SK-N-SH treated with all-trans-retinoic acid at 6 μM for 48 hours (cell line): ENCODE measurements around the gene RAB7B.

Experiments
- ATAC-seq: fragments of 200-7000 bp; cut with Tn5 transposase; 3 replicates; pipeline ENCODE4 v1.9.1; 2020; ENCODE audit warnings: mild to moderate bottlenecking, moderate library complexity
- ARNTL ChIP-seq: fragments of 450-650 bp; formaldehyde crosslinking; IDR thresholded peaks from 2 replicates; pipeline ENCODE4 v1.5.0; 2020; ENCODE audit warnings: low read depth, mild to moderate bottlenecking, moderate library complexity, borderline replicate concordance
- BACH2 ChIP-seq: fragments of 250-450 bp; sonication (Bioruptor Pico); IDR thresholded peaks from 2 replicates; pipeline ENCODE4 v1.9.0; 2021; ENCODE audit warnings: mild to moderate bottlenecking, borderline replicate concordance
- CSDC2 ChIP-seq: fragments of 250-450 bp; sonication (Bioruptor Pico); IDR thresholded peaks from 2 replicates; pipeline ENCODE4 v1.5.0; 2020; ENCODE audit warnings: mild to moderate bottlenecking, moderate library complexity
- ESRRG ChIP-seq: fragments of 250-450 bp; sonication (Bioruptor Pico); IDR thresholded peaks from 2 replicates; pipeline ENCODE4 v1.6.1; 2021; ENCODE audit warnings: mild to moderate bottlenecking
- GLIS3 ChIP-seq: fragments of 250-450 bp; sonication (Bioruptor Pico); IDR thresholded peaks from 2 replicates; pipeline ENCODE4 v1.5.0; 2020; ENCODE audit warnings: mild to moderate bottlenecking, moderate library complexity
- OSR1 ChIP-seq: fragments of 250-450 bp; sonication (Bioruptor Pico); IDR thresholded peaks from 2 replicates; pipeline ENCODE4 v1.8.0; 2022; ENCODE audit warnings: moderate library complexity, mild to moderate bottlenecking, inconsistent platforms
- PPARA ChIP-seq: fragments of 250-450 bp; sonication (Bioruptor Pico); IDR thresholded peaks from 2 replicates; pipeline ENCODE4 v1.5.0; 2020; ENCODE audit warnings: mild to moderate bottlenecking, borderline replicate concordance
- RARB ChIP-seq: fragments of 250-450 bp; sonication (Bioruptor Pico); IDR thresholded peaks from 2 replicates; pipeline ENCODE4 v1.8.0; 2021; ENCODE audit warnings: mild to moderate bottlenecking, moderate library complexity
- SNAI2 ChIP-seq: fragments of 250-450 bp; sonication (Bioruptor Pico); IDR thresholded peaks from 2 replicates; pipeline ENCODE4 v1.5.0; 2020; ENCODE audit warnings: mild to moderate bottlenecking, moderate library complexity
- TCF4 ChIP-seq: fragments of 250-450 bp; sonication (Bioruptor Pico); IDR thresholded peaks from 2 replicates; pipeline ENCODE4 v1.8.0; 2021; ENCODE audit warnings: mild to moderate bottlenecking, moderate library complexity, borderline replicate concordance
- TOX ChIP-seq: fragments of 250-450 bp; sonication (Bioruptor Pico); IDR thresholded peaks from 2 replicates; pipeline ENCODE4 v1.8.0; 2021; ENCODE audit warnings: mild to moderate bottlenecking, moderate library complexity, borderline replicate concordance
- ZFP30 ChIP-seq: fragments of 450-650 bp; formaldehyde crosslinking; IDR thresholded peaks from 2 replicates; pipeline ENCODE4 v1.5.0; 2022; ENCODE audit warnings: mild to moderate bottlenecking, moderate library complexity
- ZNF565 ChIP-seq: fragments of 450-650 bp; formaldehyde crosslinking; conservative IDR thresholded peaks from 2 replicates; pipeline ENCODE4 v1.5.0; 2020; ENCODE audit warnings: low read depth, mild to moderate bottlenecking, moderate library complexity
- ZNF70 ChIP-seq: fragments of 450-650 bp; formaldehyde crosslinking; IDR thresholded peaks from 2 replicates; pipeline ENCODE4 v1.5.0; 2020; ENCODE audit warnings: mild to moderate bottlenecking, moderate library complexity
- ZNF8 ChIP-seq: fragments of 450-650 bp; formaldehyde crosslinking; IDR thresholded peaks from 2 replicates; pipeline ENCODE4 v1.5.0; 2020; ENCODE audit warnings: mild to moderate bottlenecking, moderate library complexity
- TF ChIP-seq, protein P1 (sequence below): fragments of 250-450 bp; sonication (Bioruptor Pico); IDR thresholded peaks from 2 replicates; pipeline ENCODE4 v1.8.0; 2021; ENCODE audit warnings: low read depth, mild to moderate bottlenecking, moderate library complexity, borderline replicate concordance
- TF ChIP-seq, protein P2 (sequence below): fragments of 250-450 bp; sonication (Bioruptor Pico); IDR thresholded peaks from 2 replicates; pipeline ENCODE4 v1.5.0; 2020; ENCODE audit warnings: mild to moderate bottlenecking, moderate library complexity
- TF ChIP-seq, protein P3 (sequence below): fragments of 250-450 bp; sonication (Bioruptor Pico); IDR thresholded peaks from 2 replicates; pipeline ENCODE4 v1.5.1; 2020; ENCODE audit warnings: low read depth, mild to moderate bottlenecking, moderate library complexity
- TF ChIP-seq, protein P4 (sequence below): fragments of 250-450 bp; sonication (Bioruptor Pico); IDR thresholded peaks from 2 replicates; pipeline ENCODE4 v1.5.1; 2021; ENCODE audit warnings: mild to moderate bottlenecking, moderate library complexity
- TF ChIP-seq, protein P5 (sequence below): fragments of 250-450 bp; sonication (Bioruptor Pico); IDR thresholded peaks from 2 replicates; pipeline ENCODE4 v1.8.0; 2020; ENCODE audit warnings: mild to moderate bottlenecking, moderate library complexity, borderline replicate concordance

The RAB7B gene

DNA sequence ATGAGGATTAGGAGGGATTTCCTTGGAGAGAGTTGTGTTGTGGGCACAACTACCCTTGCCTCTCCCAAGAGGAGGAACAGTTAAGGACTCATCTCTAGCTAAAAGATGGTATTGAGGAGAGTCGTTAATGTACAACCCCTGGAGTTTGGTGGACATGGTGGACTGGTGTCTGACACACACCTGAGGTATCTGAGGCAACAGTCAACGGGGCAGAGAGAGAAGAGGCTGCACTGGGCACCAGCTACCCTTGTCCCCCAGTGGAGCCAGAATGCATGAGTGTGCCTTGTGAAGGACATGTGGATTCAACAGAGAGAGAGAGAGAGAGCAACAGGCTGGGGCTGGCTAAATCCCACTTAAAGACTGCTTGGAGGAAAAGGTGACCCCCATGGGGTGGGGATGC is 13.0 kb downstream of the RAB7B start:
- TF ChIP-seq TCF4 (CRISPR knock-in tag) = no peak
- TF ChIP-seq BACH2 (CRISPR knock-in tag) = no peak
- TF ChIP-seq, protein P1, sequence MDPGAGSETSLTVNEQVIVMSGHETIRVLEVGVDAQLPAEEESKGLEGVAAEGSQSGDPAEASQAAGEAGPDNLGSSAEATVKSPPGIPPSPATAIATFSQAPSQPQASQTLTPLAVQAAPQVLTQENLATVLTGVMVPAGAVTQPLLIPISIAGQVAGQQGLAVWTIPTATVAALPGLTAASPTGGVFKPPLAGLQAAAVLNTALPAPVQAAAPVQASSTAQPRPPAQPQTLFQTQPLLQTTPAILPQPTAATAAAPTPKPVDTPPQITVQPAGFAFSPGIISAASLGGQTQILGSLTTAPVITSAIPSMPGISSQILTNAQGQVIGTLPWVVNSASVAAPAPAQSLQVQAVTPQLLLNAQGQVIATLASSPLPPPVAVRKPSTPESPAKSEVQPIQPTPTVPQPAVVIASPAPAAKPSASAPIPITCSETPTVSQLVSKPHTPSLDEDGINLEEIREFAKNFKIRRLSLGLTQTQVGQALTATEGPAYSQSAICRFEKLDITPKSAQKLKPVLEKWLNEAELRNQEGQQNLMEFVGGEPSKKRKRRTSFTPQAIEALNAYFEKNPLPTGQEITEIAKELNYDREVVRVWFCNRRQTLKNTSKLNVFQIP (CRISPR knock-in tag) = no peak
- TF ChIP-seq GLIS3 (CRISPR knock-in tag) = no peak
- no peak for TF ChIP-seq PPARA (CRISPR knock-in tag)
- TF ChIP-seq SNAI2 (CRISPR knock-in tag) = no peak
- TF ChIP-seq, protein P2, sequence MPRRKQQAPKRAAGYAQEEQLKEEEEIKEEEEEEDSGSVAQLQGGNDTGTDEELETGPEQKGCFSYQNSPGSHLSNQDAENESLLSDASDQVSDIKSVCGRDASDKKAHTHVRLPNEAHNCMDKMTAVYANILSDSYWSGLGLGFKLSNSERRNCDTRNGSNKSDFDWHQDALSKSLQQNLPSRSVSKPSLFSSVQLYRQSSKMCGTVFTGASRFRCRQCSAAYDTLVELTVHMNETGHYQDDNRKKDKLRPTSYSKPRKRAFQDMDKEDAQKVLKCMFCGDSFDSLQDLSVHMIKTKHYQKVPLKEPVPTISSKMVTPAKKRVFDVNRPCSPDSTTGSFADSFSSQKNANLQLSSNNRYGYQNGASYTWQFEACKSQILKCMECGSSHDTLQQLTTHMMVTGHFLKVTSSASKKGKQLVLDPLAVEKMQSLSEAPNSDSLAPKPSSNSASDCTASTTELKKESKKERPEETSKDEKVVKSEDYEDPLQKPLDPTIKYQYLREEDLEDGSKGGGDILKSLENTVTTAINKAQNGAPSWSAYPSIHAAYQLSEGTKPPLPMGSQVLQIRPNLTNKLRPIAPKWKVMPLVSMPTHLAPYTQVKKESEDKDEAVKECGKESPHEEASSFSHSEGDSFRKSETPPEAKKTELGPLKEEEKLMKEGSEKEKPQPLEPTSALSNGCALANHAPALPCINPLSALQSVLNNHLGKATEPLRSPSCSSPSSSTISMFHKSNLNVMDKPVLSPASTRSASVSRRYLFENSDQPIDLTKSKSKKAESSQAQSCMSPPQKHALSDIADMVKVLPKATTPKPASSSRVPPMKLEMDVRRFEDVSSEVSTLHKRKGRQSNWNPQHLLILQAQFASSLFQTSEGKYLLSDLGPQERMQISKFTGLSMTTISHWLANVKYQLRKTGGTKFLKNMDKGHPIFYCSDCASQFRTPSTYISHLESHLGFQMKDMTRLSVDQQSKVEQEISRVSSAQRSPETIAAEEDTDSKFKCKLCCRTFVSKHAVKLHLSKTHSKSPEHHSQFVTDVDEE = no peak
- TF ChIP-seq TOX (CRISPR knock-in tag) = no peak
- no peak for TF ChIP-seq OSR1
- TF ChIP-seq CSDC2 = no peak
- TF ChIP-seq, protein P3, sequence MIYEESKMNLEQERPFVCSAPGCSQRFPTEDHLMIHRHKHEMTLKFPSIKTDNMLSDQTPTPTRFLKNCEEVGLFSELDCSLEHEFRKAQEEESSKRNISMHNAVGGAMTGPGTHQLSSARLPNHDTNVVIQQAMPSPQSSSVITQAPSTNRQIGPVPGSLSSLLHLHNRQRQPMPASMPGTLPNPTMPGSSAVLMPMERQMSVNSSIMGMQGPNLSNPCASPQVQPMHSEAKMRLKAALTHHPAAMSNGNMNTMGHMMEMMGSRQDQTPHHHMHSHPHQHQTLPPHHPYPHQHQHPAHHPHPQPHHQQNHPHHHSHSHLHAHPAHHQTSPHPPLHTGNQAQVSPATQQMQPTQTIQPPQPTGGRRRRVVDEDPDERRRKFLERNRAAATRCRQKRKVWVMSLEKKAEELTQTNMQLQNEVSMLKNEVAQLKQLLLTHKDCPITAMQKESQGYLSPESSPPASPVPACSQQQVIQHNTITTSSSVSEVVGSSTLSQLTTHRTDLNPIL (CRISPR knock-in tag) = no peak
- no peak for TF ChIP-seq RARB (CRISPR knock-in tag)
- TF ChIP-seq, protein P4, sequence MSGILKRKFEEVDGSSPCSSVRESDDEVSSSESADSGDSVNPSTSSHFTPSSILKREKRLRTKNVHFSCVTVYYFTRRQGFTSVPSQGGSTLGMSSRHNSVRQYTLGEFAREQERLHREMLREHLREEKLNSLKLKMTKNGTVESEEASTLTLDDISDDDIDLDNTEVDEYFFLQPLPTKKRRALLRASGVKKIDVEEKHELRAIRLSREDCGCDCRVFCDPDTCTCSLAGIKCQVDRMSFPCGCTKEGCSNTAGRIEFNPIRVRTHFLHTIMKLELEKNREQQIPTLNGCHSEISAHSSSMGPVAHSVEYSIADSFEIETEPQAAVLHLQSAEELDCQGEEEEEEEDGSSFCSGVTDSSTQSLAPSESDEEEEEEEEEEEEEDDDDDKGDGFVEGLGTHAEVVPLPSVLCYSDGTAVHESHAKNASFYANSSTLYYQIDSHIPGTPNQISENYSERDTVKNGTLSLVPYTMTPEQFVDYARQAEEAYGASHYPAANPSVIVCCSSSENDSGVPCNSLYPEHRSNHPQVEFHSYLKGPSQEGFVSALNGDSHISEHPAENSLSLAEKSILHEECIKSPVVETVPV (CRISPR knock-in tag) = no peak
- no peak for TF ChIP-seq ESRRG (CRISPR knock-in tag)
- TF ChIP-seq ZNF8 (CRISPR knock-in tag) = no peak
- TF ChIP-seq ZFP30 (CRISPR knock-in tag) = no peak
- no peak for TF ChIP-seq ARNTL (CRISPR knock-in tag)
- ATAC-seq = no peak

DNA sequence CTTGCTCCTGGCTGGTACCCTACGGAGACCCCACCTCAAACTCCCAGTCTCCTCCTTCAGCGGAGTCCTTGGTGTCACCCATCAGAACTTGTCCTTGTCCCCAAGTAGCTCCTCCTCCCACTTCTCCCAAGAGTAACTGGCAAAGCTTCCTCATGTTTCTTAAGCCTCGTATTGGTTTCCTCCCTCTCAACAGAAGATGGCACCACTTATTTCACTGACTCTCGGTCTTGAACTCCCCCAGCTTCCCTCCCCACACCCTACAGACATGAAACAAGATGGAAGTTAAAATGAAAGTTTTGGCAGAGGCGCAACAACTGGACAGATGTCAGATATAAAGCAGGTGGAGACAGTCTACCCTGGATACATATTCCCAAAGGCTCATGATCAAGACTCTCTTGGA is 13.4 kb downstream of the RAB7B start:
- no peak for ATAC-seq
- TF ChIP-seq ZNF70 (CRISPR knock-in tag) (no peak), ARNTL (CRISPR knock-in tag) (no peak), RARB (CRISPR knock-in tag) (no peak), OSR1 (no peak), TCF4 (CRISPR knock-in tag) (no peak), TOX (CRISPR knock-in tag) (no peak), BACH2 (CRISPR knock-in tag) (no peak), ESRRG (CRISPR knock-in tag) (no peak), GLIS3 (CRISPR knock-in tag) (no peak), PPARA (CRISPR knock-in tag) (no peak), SNAI2 (CRISPR knock-in tag) (no peak), ZNF565 (CRISPR knock-in tag) (no peak)

DNA sequence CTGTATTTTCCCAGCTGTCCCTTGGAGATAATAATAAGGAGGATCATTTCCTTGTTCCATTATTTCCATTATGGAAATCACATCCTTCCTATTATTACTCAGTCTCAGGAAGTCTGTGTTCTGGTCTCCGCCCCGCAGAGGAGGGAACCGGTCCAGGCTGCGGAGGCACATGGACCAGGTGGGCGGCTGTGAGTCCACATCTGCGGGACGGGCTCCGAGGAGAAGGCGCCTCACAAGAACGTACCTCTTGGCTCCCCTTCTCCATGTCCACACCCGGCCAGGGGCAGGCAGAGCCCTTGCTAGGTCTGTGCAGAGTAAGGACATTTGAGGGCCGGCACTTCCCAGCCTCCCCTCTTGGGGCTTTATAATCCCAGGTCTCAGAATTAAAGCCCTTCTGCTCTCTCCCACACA is 14.6 kb downstream of the RAB7B start:
- no peak for TF ChIP-seq PPARA (CRISPR knock-in tag)
- TF ChIP-seq CSDC2 = no peak
- TF ChIP-seq, protein P5, sequence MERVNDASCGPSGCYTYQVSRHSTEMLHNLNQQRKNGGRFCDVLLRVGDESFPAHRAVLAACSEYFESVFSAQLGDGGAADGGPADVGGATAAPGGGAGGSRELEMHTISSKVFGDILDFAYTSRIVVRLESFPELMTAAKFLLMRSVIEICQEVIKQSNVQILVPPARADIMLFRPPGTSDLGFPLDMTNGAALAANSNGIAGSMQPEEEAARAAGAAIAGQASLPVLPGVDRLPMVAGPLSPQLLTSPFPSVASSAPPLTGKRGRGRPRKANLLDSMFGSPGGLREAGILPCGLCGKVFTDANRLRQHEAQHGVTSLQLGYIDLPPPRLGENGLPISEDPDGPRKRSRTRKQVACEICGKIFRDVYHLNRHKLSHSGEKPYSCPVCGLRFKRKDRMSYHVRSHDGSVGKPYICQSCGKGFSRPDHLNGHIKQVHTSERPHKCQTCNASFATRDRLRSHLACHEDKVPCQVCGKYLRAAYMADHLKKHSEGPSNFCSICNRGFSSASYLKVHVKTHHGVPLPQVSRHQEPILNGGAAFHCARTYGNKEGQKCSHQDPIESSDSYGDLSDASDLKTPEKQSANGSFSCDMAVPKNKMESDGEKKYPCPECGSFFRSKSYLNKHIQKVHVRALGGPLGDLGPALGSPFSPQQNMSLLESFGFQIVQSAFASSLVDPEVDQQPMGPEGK (CRISPR knock-in tag) = no peak
- no peak for ATAC-seq
